Right kidney (tissue), 1 donor: ENCODE data around the gene ZNF133.

Experiments
- DNase-seq: peaks from one replicate; pipeline ENCODE4 v3.0.0-alpha.2; 2016

The ZNF133 gene

GRCh38 chr20:18362916-18363315, 74.6 kb downstream of the ZNF133 start:
- DNase-seq, result no peak

- no peak for DNase-seq
These were observed 75.4 kb downstream of the ZNF133 start for GRCh38 chr20:18363708-18364107.

DNA sequence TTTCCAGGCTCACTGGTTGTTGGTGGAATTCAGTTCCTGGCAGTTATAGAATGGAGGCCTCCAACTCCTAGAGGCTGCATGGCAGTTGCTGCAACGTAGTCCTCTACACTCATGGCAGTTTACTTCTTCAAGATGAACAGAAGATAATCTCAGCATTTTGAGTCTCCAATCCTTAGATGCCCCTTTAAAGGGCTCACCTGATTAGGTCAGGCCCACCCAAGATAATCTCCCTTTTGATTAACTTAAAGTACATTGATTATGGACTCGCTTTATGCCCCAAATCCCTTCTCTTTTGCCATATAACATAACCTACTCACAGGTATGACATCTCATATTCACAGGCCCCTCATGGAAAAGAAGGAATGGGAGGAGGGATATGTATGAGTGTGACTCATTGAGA, 76.4 kb downstream of the ZNF133 start:
- DNase-seq, result no peak
